ENCODE measurements around the gene PTPRG.

PTPRG gene

DNA sequence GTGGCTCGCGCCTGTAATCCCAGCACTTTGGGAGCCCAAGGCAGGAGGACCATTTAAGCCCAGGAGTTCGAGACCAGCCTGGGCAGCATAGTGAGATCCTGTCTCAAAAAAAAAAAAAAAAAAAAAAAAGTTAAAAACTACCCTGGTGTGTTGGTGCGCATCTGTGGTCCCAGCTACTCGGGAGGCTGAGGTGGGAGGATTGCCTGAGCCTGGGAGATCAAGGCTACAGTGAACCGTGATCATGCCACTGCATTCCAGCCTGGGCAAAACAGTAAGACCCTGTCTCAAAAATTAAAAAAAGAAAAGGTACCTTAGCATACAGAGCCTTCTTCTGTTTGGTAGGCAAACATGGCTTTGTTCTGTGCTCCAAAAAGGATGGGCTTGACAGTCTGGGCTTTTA lies 57.5 kb downstream of the PTPRG start:
- DNase-seq (ENCODE audit: low read depth), result no peak

DNA sequence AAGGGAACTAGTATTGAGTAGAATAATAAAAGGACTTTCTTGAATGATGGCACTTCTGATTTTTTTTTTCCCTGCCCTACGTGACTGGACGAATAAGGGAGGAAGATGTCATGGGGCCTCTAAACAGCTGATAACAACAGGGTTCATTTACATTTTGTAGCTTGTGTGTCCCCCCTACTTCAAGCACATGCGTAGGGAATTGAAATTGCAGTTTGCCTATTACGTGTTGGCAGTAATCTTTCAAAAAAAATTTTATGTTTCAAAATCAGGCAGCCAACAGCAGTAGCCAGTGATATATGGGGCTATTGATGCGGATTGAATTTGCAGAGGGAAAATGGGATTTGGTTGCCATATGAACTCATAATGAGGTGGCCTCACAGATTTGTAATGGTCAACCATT lies 58.7 kb downstream of the PTPRG start:
- DNase-seq (ENCODE audit: low read depth), result no peak

DNA sequence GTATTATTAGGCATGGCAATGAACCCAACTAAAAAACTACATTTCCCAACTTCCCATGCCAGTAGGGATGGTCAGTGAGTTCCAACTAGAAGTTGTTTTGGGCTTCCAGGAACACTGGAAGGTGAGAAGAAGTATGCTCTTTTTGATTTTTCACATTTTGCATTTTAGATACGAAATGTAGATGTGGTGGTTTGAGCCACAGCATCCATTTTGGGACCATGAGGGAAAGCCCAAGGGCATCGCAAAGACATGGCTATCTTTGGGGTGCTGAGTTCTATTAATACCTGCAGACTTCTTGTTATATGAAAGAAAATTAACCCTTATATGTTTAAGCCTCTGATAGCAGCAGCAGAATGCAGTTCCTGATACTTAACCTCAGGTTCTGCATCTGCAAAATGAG lies 62.9 kb downstream of the PTPRG start:
- DNase-seq (ENCODE audit: low read depth), result no peak

DNA sequence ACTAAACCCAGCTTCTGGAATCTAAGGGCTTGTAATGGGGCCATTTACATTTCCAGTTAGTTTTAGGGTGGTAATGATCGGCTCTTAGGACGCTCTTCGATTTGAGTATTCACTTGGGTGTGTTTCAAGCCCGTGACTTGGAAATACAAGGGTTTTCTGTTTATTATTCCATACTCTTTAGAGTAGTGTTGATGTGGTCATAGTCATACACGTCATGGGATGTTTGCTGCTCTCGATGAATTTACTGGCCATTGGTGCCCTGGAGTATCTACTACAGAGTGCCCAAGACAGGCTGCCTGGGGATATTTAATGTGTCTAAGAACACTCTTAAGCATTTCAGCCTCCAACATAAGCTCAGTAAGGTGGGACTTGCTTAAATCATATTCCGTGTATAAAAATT lies 64.1 kb downstream of the PTPRG start:
- DNase-seq (ENCODE audit: low read depth), result no peak

DNA sequence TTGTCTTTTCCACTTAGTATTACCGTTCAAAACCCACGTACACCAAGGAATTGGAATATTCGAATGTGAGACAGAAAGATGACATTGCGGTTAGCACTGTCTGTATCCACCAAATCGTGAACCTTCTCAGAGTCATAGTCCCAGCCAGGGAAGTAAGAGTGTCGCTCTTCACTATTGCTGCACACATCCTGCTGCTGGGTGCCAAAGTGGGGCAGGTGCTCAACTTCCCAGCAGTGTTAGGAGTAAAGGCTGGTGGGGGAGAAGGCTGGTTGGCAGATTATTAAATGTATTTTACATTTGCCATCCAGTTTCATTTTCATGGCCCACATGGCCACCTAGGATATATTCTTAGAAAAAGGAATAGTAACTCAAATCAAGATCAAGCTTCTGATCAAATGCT lies 65.1 kb downstream of the PTPRG start:
- DNase-seq (ENCODE audit: low read depth), result no peak

DNA sequence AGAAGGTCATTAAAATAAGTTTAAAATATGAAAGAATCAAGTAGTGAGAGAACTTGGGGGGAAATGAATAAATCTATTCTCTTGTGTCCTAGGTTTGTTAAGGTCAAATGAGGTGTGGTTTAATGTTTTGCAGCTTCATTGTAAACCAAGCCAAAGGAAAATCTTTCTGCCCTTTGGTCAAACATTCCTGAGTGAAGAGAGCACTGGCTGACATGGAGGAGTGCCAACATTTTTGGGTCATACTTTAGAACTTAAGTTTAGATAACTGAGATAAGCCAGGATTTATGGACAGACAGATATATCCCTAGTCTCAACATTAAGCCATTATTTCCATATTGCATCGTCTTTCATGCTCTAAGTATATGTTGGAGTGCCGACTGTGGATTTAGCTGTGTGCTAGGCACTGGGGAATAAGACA lies 66.4 kb downstream of the PTPRG start:
- no peak for DNase-seq (ENCODE audit: low read depth)

DNA sequence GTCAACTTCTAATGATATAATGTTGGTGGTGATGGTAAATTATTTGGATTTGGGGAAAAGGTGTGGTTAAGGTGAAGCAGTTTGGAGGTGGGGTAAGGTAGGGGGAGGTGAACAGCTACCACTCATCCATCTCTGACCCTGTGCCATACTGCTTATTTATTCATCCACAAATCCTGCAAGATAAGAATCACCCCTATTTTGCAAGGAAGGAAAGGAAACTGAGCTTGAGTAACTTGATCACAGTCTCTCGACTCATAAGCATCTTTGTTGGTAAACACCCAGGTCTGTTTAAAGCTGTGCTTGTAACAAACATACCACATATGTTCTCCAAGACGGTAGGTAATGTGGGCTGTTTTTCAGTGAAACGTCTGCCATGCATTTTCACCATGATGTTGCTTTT lies 67.3 kb downstream of the PTPRG start:
- DNase-seq (ENCODE audit: low read depth), result no peak

DNA sequence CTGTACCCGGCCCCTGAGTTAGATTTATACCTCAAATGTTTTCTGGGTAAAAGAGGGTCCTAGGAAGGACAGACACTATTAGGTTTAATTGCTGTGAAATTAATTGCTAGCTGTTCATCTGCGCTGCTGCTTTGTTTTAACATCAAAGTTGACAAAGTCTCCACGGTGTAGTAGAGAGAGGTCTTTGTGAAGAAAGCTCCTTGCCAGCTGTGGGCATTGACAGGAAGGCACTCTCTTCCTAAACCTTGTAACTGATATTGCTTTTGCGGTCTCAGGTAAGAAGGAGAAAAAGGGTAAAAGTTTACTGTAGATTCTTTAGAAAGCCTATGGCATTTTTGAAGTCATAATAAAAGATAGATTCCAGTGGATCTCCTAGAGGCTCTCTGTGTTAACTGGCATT lies 68.1 kb downstream of the PTPRG start:
- DNase-seq (ENCODE audit: low read depth), result no peak

DNA sequence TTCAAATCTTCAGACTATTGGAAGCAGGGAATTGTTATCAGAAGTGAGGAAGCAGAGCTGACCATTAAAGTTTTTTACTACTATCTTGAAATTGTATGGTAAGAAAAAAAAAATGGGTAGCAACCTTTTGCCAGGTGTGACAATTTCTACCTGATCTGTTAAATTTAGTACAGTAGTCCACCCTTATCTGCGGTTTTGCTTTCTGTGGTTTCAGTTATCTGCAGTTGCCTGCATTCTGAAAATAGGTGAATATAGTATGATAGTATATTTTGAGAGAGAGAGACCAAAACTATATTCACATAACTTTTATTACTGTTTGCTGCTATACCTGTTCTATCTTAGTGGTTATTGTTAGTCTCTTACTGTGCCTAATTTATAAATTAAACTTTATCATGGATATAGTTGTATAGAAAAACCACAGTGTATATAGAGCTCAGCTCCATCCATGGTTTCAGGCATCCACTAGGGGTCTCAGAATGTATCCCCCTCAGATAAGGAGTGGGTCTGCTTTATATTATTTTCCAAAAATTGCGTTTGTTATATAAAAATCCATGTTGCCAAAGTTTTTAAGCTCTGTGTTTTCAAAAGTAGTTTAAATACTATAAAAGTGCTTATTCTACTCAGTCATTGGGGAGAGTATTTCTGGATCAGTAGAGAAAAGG lies 69.9 kb downstream of the PTPRG start:
- DNase-seq (ENCODE audit: low read depth), result no peak

DNA sequence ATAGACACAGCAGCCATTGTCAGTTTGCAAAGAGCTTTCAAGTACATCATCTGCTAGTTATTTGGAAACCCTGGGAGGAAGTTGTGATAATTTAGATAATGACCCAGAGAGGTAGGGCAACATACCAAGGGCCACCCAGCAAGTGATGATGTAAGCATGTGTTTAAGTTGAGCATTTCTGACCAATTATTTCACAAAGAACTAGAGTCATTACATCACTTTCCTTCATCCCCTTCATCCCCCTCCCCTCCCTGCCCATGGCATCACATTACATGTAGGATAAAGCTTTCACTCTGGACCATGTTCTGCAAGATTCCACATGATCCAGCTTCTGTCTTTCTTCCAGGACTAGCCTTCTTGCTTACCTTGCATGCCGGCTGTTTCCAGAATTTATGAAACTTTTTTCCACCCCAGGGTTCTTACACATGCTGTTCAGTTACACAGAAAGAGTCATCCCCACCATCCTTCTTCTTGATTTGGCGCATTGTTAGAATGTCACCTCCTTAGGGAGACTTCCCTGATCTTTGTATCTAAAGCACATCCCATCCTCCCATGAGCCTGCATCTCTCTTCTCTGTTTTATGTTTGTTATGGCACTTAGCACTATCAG lies 71.3 kb downstream of the PTPRG start:
- DNase-seq (ENCODE audit: low read depth), result no peak

DNA sequence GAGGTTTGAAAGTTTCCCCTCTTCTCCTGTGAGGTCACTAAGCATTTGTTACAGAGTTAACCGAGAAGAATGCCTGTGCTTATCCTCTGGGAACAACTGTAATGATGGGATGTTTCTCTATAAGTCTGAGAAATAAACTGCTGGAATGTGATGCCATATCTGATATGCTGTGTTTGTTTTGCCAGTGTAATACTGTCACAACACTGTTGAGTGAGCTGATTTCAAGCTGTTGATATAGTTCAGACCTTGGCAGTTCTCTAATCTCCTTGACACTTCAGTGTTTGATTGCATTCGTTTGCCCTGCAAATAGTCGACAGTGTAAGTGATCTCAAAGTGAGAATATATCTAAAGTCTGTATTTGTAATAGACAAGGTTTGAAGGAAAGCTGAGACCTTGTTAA lies 73.3 kb downstream of the PTPRG start:
- DNase-seq (ENCODE audit: low read depth), result no peak

DNA sequence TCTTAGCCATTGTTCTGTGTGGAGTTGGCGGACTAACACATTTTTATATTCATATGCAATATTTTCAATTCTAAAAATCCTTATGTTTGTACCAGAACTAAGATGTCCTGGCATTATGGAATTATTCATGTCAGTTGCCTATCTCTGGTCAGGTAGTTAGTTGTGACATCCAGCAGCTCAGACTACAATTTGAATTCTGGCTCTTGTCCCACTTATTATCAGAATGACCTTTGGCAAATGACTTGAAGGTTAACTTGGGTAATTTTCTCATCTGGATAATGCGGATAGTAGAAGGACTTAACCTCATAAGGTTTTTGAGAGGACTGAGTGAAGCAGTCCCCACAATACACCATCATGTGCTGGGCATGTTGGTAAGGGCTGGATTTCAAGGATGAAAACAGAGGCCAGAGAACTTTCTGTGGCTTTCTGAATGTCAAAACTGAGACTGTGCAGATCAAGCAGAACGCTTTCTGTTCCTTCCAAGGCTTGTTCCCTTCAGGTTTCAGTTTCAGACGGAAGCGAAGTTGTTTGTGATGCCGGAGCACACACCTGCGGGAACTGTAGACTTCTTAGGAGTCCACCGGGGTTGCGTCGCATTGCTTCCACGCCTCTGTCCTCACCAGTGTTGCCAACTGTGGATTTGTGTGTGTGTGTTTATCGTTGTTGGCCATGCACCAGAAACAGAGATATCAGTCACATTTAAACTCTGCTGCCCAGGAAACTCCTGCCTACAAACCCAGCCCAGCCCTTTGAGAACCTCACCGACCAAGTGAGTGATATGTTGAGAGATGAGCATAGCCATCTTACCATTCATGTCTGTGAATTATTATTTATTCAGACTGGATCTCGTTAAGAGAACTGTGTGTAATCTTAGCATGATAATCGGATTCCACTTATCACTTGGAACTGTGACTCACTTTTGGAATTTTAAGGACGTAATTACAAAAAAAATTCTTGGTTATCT lies 76.0 kb downstream of the PTPRG start:
- no peak for DNase-seq (ENCODE audit: low read depth)

DNA sequence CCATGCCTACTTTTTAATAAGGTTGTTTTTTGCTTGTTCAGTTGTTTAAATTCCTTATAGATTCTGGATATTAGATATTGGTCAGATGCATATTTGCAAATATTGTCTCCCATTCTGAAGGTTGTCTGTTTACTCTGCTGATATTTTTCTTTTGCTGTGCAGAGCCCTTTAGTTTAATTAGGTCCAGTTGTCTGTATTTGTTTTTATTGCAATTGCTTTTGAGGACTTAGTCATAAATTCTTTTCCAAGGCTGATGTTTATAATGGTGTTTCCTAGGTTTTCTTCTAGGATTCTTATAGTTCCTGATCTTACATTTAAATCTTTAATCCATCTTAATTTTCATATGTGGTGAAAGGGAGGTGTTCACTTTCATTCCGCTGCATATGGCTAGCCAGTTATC lies 77.4 kb downstream of the PTPRG start:
- no peak for DNase-seq (ENCODE audit: low read depth)

DNA sequence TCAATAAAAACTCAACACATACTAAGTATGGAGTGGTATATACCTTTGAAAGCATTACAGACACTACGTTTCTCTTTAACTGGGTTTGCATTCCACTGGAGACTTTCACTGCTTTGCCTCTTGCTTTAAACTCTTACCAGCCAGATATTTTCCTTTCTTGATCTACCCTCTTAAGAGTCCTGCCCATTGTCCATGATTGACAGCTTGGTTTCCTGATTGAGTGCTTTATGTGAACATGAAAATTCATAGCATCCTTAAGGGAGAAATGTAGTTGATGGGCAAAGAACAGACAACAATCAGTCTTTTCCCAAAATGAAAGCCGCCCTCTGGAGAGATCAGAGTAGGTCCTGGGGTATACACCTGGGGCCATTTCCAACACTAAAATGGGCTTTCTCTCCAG lies 78.6 kb downstream of the PTPRG start:
- no peak for DNase-seq (ENCODE audit: low read depth)

DNA sequence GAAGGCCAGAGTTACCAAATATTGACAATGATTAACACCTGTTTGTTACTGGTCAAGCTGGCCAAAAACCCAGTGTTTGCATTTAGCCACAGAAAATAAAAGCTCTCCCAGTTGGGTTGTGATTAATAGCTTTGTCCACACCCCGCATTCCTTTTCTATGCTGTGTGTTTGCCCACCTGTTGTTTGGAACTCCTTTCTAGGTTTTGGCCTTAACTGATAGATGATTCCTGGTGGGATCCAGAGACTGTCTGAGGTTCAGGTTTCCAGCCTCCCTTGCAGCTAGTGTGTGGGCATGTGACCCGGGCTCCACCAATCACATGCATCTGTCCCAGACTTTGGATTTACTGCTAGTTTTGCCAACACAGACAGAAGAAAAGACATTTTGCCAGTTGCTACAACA lies 83.8 kb downstream of the PTPRG start:
- no peak for DNase-seq (ENCODE audit: low read depth)

DNA sequence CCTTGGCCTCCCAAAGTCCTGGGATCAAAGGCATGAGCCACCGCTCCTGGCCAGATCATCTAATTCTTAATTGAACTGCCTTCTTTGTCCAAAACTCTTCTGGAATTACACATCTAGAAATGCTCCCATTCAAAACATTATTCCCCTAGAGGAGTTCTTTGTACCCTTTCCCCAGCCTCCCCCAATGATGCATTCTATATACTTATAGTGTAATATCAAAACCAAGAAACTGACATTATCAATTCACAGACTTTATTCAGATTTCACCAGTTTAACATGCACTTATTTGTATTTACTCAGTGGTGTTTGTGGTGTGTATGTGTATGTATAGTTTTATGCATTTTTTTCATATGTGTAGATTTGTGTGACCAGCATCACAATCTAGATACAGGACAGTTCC lies 85.0 kb downstream of the PTPRG start:
- no peak for DNase-seq (ENCODE audit: low read depth)

DNA sequence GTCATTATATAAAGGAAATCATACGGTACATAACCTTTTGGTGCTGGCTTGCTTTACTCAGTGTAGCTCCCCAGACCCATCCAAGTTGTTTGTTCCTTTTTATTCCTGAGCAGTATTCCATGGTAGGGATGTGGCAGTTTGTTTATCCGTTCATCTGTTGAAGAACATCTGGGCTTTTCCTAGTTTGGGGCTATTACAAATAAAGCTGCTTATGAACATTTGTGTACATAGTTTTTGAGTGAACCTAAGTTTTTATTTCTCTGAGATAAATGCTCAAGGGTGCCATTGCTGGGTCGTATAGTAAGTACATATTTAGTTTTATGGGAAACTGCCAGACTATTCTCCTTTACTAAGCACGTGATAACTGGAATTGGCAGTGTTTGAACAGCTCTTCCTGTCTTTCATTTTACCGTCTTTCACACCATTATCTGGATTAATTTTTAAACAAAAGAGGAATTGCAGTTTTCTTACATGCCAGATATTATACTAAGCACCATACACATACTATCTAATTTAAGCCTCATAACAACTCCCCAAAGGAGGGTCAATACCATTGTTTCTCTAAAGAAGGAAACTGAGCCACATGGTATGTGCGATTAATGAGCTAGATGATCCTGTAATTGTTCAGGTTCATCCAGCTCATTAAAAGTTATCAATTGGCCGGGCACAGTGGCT lies 85.6 kb downstream of the PTPRG start:
- DNase-seq (ENCODE audit: low read depth), result no peak

DNA sequence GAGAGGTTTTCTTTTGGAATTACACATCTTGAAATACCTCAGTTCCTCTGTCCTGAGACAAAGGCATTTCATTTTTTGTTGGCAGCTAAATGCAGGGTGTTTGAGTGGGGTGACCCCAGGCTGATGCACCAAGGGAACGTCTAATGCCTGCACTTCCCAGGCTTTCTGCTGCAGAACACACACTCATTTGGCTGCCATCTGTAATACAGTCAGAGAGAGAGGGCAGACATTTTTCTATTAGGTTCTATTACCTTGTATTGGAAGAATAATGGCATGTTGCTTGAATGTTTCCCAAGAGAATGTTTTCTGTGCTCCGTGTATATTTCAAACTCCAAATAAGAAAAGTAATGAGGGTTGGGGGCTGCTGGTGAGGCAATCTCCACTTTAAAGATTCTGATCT lies 87.1 kb downstream of the PTPRG start:
- DNase-seq (ENCODE audit: low read depth), result no peak

DNA sequence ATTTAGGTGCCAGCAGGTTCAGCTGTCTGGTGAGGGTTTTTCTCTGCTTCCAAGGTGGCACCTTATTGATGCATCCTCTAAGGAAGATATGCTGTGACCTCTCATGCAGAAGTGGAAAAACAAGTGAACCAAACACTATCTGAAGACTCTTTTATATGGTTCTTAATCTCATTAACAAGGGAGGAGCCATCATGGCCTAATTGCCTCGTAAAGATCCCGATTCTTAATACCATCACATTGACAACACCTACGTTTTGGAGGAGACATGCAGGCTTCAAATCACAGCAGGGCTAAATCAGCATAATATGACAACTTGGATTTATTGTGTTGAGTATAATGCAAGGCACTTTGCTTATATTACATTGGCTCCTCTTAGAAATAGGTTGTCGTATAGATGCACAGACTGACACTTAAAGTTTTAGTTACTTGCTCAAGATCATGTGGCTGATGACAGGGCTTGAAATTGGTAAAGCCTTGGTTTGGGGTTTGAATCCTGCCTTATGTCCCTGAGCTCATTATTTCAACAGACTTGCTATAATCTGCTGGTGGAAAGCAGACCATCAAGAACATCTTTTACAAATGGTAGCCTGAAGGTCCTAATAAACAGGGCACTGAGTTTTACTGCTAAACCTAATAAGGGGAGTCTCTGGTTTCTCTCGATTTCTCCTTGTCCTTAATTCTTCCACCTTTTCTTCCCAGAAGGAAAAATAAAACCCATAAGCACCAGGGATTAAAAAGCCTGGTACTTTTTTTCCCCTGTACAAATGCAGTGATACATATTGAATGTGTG lies 88.2 kb downstream of the PTPRG start:
- DNase-seq (ENCODE audit: low read depth), result no peak

DNA sequence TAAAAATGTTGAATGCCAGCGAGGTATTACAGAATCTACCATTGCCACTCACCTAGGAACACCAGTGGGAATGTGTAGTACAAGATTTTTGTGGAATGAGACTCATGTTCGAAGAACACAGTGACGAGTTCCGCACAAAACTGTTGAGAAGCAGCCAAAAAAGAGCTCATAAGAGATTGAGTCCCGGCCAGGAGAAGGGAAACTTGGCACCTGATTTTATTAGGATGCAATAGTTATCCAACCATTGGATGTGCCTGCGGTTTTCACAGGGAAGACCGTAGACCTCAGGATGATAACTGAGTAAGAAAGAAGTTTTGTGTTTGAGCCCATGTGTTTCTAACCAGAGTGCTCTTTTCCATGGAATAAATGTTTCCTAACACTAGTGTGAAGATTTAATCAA lies 88.9 kb downstream of the PTPRG start:
- DNase-seq (ENCODE audit: low read depth), result no peak

DNA sequence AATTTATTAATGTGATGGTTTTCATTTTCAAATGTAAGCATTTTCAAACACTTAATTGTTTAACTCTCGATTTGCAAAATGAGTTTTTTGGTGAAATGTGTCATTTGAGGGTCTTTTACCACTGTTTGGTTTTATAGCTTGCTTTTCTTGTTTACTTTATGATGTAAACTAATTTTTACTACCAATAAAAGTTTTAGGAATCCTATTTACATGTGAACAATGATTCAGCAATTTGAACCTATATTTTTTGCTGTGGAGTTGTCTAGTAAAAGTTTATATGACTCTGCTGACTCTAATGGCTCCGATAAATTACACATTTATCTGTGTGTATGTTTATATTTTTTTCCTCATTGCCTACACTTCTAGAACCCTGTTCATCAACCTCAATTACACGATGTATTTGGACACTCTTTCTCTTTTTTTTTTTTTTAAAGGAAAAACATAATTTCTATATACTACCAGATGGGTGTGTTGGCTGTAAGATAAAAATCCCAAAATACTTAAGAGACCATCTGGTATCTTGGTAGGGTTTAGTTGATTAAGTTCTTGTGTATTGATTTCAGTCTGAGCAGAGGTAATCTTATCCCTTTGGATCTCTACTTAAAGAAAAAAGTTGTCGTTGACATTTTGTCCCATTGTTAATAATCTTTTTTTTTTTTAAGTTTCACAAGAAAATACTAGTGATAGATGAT lies 89.5 kb downstream of the PTPRG start:
- DNase-seq (ENCODE audit: low read depth), result no peak
